ENCODE measurements around the gene SEPTIN8.

GRCh38 chr5:132770476-132771159, 6.4 kb downstream of the SEPTIN8 start:
- TF ChIP-seq CTCF (IDR thresholded peaks at IDR 0.05; ENCODE audit: extremely low read depth in 1 of 2, insufficient read depth in 1 of 2, low read depth in 1 of 2, low read length in 2 of 2) (no peak), POLR2AphosphoS5 (IDR thresholded peaks at IDR 0.05; ENCODE audit: insufficient read depth, low read depth, low read length) (no peak)

All from endothelial cell of umbilical vein (primary cell).